HepG2 (cell line): ENCODE data around the gene FAAP100. TPM values are rescaled to one million over a fixed set of nuclear protein-coding genes. Genes with fewer than 3 reads are reported as not detected.

Experiments
- CBX2 ChIP-seq, 2 experiments: fragments of 200-600 bp in 1 of 2; sonication (generic); formaldehyde crosslinking in 1 of 2; IDR thresholded peaks; 2 replicates each; pipeline versions ENCODE4 v1.7.0 to v1.8.1; 2018 to 2022; ENCODE audit warnings: low read depth in 2 of 2, low read length in 1 of 2, mild to moderate bottlenecking in 1 of 2, missing genetic modification reagents in 1 of 2
- CEBPZ ChIP-seq: IDR thresholded peaks from 2 replicates; pipeline ENCODE4 v1.6.1; 2012; ENCODE audit warnings: low read length, improper control_type of control experiment
- DNMT1 ChIP-seq: sonication (generic); formaldehyde crosslinking; IDR thresholded peaks from 2 replicates; pipeline ENCODE4 v1.5.1; 2020; ENCODE audit warnings: mild to moderate bottlenecking, missing genetic modification reagents
- FOXA1 ChIP-seq, 2 experiments: fragments of 450-650 bp in 1 of 2; sonication (generic) in 1 of 2; formaldehyde crosslinking in 1 of 2; IDR thresholded peaks; 2 replicates each; pipeline versions ENCODE4 v1.4.0 to v1.6.1; 2016 to 2020; ENCODE audit warnings: missing genetic modification reagents in 1 of 2
- HNF4G ChIP-seq, 2 experiments: sonication (generic) in 1 of 2; formaldehyde crosslinking in 1 of 2; IDR thresholded peaks; 2 replicates each; pipeline versions ENCODE4 v1.4.0 to v1.6.1; 2011 to 2020; ENCODE audit warnings: borderline replicate concordance in 2 of 2, low read depth in 2 of 2, mild to moderate bottlenecking in 2 of 2, low read length in 1 of 2, missing genetic modification reagents in 1 of 2, moderate library complexity in 1 of 2
- KLF15 ChIP-seq: sonication (generic); formaldehyde crosslinking; IDR thresholded peaks from 2 replicates; pipeline ENCODE4 v1.8.1; 2023; ENCODE audit warnings: borderline replicate concordance, mild to moderate bottlenecking, inconsistent platforms, missing genetic modification reagents, mixed read lengths
- MATR3 ChIP-seq: sonication (generic); formaldehyde crosslinking; IDR thresholded peaks from 2 replicates; pipeline ENCODE4 v1.4.0; 2020; ENCODE audit warnings: missing genetic modification reagents
- NCOA5 ChIP-seq: sonication (generic); formaldehyde crosslinking; IDR thresholded peaks from 2 replicates; pipeline ENCODE4 v1.4.0; 2020; ENCODE audit warnings: missing genetic modification reagents
- SNAPC2 ChIP-seq: sonication (generic); formaldehyde crosslinking; IDR thresholded peaks from 2 replicates; pipeline ENCODE4 v1.8.1; 2022; ENCODE audit warnings: mild to moderate bottlenecking, missing genetic modification reagents
- USF2 ChIP-seq, 2 experiments: sonication (generic) in 1 of 2; formaldehyde crosslinking in 1 of 2; IDR thresholded peaks; 2 replicates each; pipeline versions ENCODE4 v1.5.1 to v1.6.1; 2011 to 2020; ENCODE audit warnings: borderline replicate concordance in 1 of 2, low read depth in 1 of 2, low read length in 1 of 2, mild to moderate bottlenecking in 1 of 2, missing genetic modification reagents in 1 of 2, moderate library complexity in 1 of 2
- YEATS2 ChIP-seq: sonication (generic); formaldehyde crosslinking; IDR thresholded peaks from 2 replicates; pipeline ENCODE4 v1.4.0; 2020; ENCODE audit warnings: missing genetic modification reagents, borderline replicate concordance
- ZBTB46 ChIP-seq: sonication (generic); formaldehyde crosslinking; IDR thresholded peaks from 2 replicates; pipeline ENCODE4 v1.4.0; 2020; ENCODE audit warnings: mild to moderate bottlenecking, missing genetic modification reagents, borderline replicate concordance
- ZMYM3 ChIP-seq: sonication (generic); formaldehyde crosslinking; IDR thresholded peaks from 2 replicates; pipeline ENCODE4 v1.5.1; 2020; ENCODE audit warnings: mild to moderate bottlenecking, missing genetic modification reagents
- ZNF256 ChIP-seq: sonication (generic); formaldehyde crosslinking; conservative IDR thresholded peaks from 2 replicates; pipeline ENCODE4 v1.4.0; 2020; ENCODE audit warnings: missing genetic modification reagents
- ZNF367 ChIP-seq: sonication (generic); formaldehyde crosslinking; IDR thresholded peaks from 2 replicates; pipeline ENCODE4 v1.4.0; 2020; ENCODE audit warnings: missing genetic modification reagents, borderline replicate concordance
- ZNF672 ChIP-seq: sonication (generic); formaldehyde crosslinking; IDR thresholded peaks from 2 replicates; pipeline ENCODE4 v1.8.1; 2022; ENCODE audit warnings: missing genetic modification reagents
- ZNF746 ChIP-seq: sonication (generic); formaldehyde crosslinking; IDR thresholded peaks from 2 replicates; pipeline ENCODE4 v1.8.0; 2022; ENCODE audit warnings: mild to moderate bottlenecking, missing genetic modification reagents
- ZNF766 ChIP-seq: sonication (generic); formaldehyde crosslinking; IDR thresholded peaks from 2 replicates; pipeline ENCODE4 v1.5.0; 2020; ENCODE audit warnings: missing genetic modification reagents, borderline replicate concordance
- ZNF772 ChIP-seq: sonication (generic); formaldehyde crosslinking; IDR thresholded peaks from 2 replicates; pipeline ENCODE4 v1.5.0; 2020; ENCODE audit warnings: mild to moderate bottlenecking, missing genetic modification reagents
- ZNF816 ChIP-seq: sonication (generic); formaldehyde crosslinking; IDR thresholded peaks from 2 replicates; pipeline ENCODE4 v1.8.0; 2022; ENCODE audit warnings: missing genetic modification reagents, mild to moderate bottlenecking, borderline replicate concordance
- polyA plus RNA-seq, 8 experiments: library from polyadenylated mRNA; depleted of rRNA in 3 of 8; stranded (reverse) in 7 of 8; unstranded in 1 of 8; fragments of >200 nt; fragmentation: Illumina TruSeq in 4 of 8; extraction: Trizol in 4 of 8; gene quantifications; 2 replicates each; pipeline versions ENCODE4 v1.2.1 to v1.2.3, GENCODE V29; 2011 to 2016; ENCODE audit warnings: low read depth in 4 of 8, missing spikeins in 1 of 8, mixed read lengths in 1 of 8; ENCODE audit not compliant: insufficient read depth in 1 of 8
- total RNA-seq, 5 experiments: library from RNA; depleted of rRNA; stranded (reverse); fragments of >200 nt; fragmentation: Illumina TruSeq; extraction: Trizol; gene quantifications; 2 replicates each; pipeline ENCODE4 v1.2.3, GENCODE V29; 2016; ENCODE audit warnings: low read depth in 1 of 5

The FAAP100 gene
- total and polyA plus RNA-seq, 2 of the 13 experiments (the other 11 are each of a cell fraction or from before 2014, with no cell fraction given) = 7.6 to 20.8 TPM

DNA sequence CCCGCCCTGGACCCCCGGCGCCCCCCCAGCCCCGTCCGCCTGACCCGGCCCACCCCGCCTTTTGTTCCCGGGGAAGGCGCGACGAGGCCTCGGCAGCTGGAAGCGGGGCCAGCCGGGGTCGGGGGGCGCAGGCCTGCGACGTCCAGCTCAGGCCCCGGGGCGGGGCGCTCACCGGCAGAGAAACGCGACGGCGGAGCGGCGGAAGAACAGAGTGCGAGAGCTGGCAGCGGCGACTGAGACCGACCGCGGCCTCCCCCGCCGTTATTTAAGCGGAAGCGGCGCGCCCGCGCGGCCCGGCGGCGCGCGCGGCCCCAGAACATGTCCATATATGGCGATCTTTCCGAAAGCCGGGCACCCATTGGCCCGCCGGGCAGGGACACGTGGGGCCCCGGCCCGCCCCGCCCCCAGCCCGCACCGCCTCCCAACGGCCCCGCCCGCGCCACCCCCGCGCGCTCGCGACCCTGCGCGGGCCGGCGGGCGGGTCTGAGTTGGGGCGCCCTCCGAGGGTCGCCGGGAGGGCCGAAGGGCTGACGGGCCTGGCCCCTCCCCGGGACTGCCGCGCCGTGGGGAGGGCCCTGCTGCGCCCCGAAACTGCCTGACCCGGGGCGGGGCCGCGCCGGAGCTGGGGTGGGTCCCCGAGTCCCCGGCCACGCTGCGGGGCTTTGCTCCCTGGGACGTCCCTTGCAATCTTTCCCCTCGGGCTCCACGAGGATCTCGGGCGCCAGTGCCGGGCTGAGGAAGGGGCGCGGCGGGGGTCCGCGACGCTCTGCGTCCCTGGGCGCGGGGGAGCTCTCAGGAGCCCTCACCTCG lies 39.4 kb downstream of the FAAP100 start, which contains the start of gene ACTG1 (continued):
- TF ChIP-seq ZNF766 (CRISPR knock-in tag) (peak; percentile 74), DNMT1 (no peak), CEBPZ (no peak), SNAPC2 (CRISPR knock-in tag) (no peak), KLF15 (CRISPR knock-in tag) (0 out of 2 replicates have a peak, but pooled peaks have one; percentile 10), USF2 (IDR thresholded peaks at IDR 0.05; ENCODE audit: low read depth, low read length) (peak; percentile 65), USF2 (CRISPR knock-in tag; IDR thresholded peaks at IDR 0.05; ENCODE audit: borderline replicate concordance) (peak; percentile 90; the same call in 1 of the 2 replicates), ZMYM3 (CRISPR knock-in tag) (no peak), ZBTB46 (0 out of 2 replicates have a peak, but pooled peaks have one; percentile 62), CBX2 (IDR thresholded peaks at IDR 0.05; ENCODE audit: low read depth, low read length) (no peak), CBX2 (CRISPR knock-in tag; IDR thresholded peaks at IDR 0.05; ENCODE audit: low read depth) (no peak), ZNF256 (CRISPR knock-in tag) (no peak), ZNF746 (CRISPR knock-in tag) (no peak; the same call in none of the 2 replicates), YEATS2 (CRISPR knock-in tag) (peak; percentile 59), ZNF367 (CRISPR knock-in tag) (peak; percentile 71; the same call in 1 of the 2 replicates), NCOA5 (CRISPR knock-in tag) (no peak), ZNF672 (CRISPR knock-in tag) (0 out of 2 replicates have a peak, but pooled peaks have one; percentile 16), HNF4G (IDR thresholded peaks at IDR 0.05; ENCODE audit: borderline replicate concordance, low read depth, low read length) (peak; percentile 19; the same call in 1 of the 2 replicates), HNF4G (CRISPR knock-in tag; IDR thresholded peaks at IDR 0.05; ENCODE audit: borderline replicate concordance, low read depth) (no peak; the same call in 1 of the 2 replicates), ZNF772 (CRISPR knock-in tag) (no peak; the same call in none of the 2 replicates), FOXA1 (IDR thresholded peaks at IDR 0.05) (no peak), FOXA1 (CRISPR knock-in tag; IDR thresholded peaks at IDR 0.05) (no peak), ZNF816 (0 out of 2 replicates have a peak, but pooled peaks have one; percentile 52), MATR3 (CRISPR knock-in tag) (no peak)
